ENCODE data around the gene EGF. TPM values are rescaled to one million over a fixed set of nuclear protein-coding genes. Genes with fewer than 3 reads are reported as not detected.

Gene EGF
- total and polyA plus RNA-seq, 5 donors = 5.3 to 17.8 (median 11.9) TPM

DNA sequence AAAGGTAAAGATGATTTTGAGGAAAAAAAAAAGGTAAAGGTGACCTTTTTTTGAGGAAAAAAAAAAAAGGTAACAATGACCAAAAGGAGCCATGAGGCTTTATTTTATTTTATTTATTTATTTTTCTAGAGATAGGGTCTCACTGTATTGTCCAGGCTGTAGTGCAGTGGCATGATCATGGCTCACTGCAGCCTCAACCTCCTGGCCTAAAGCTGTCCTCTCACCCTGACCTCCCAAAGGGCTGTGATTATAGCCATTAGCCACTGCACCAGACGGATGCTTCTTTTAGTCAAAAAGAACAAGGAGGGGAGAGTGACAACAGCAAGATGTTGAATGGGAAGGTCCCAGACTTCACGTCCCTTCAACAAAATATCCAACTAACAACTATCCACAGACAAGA, 34.3 kb upstream of the EGF start:
- ATAC-seq (no peak), DNase-seq (no peak)
- WGBS = 68% methylated on average over 2 of the region's 2 CpGs
- intact Hi-C loops (cut with DNase I) = no loop called here
- Histone ChIP-seq H3K27me3 (ENCODE audit: control insufficient read depth, insufficient read depth) (no peaks in the 10 kb centered on the region), H3K27ac (ENCODE audit: low read length) (no peak overlapping the region), H3K4me3 (ENCODE audit: low read length) (no peak overlapping the region), H3K4me1 (ENCODE audit: control insufficient read depth, insufficient read depth, low read length) (no peaks in the 10 kb centered on the region), H3K9me3 (ENCODE audit: control insufficient read depth, low read length) (no peaks in the 10 kb centered on the region)

GRCh38 chr4:109879081-109879480, 33.6 kb upstream of the EGF start:
- peak in 1 of 3 donors; percentile 53 for DNase-seq
- H3K4me1 ChIP-seq (ENCODE audit: control insufficient read depth, insufficient read depth, low read length) = no peaks in the 10 kb centered on the region
- H3K27me3 ChIP-seq (ENCODE audit: control insufficient read depth, insufficient read depth) = no peaks in the 10 kb centered on the region
- H3K4me3 ChIP-seq (ENCODE audit: low read length) = no peak overlapping the region
- intact Hi-C loops (cut with DNase I) = no loop called here
- 77% methylated on average over 12 of the region's 12 CpGs for WGBS
- H3K27ac ChIP-seq (ENCODE audit: low read length) = no peak overlapping the region
- H3K9me3 ChIP-seq (ENCODE audit: control insufficient read depth, low read length) = no peaks in the 10 kb centered on the region
- no peak for ATAC-seq

GRCh38 chr4:109879636-109880314, 32.9 kb upstream of the EGF start:
- no peaks in the 10 kb centered on the region for H3K4me1 ChIP-seq (ENCODE audit: control insufficient read depth, insufficient read depth, low read length)
- H3K27ac ChIP-seq (ENCODE audit: low read length) = no peak overlapping the region
- no peaks in the 10 kb centered on the region for H3K27me3 ChIP-seq (ENCODE audit: control insufficient read depth, insufficient read depth)
- WGBS = 87% methylated on average over 7 of the region's 7 CpGs
- DNase-seq = no peak
- no peak overlapping the region for H3K4me3 ChIP-seq (ENCODE audit: low read length)
- no peaks in the 10 kb centered on the region for H3K9me3 ChIP-seq (ENCODE audit: control insufficient read depth, low read length)
- intact Hi-C loops (cut with DNase I) = no loop called here
- ATAC-seq = no peak

GRCh38 chr4:109886303-109886702, 26.4 kb upstream of the EGF start:
- intact Hi-C loops (cut with DNase I) = no loop called here
- no peaks in the 10 kb centered on the region for H3K27me3 ChIP-seq (ENCODE audit: control insufficient read depth, insufficient read depth)
- ATAC-seq (no peak), DNase-seq (no peak)
- no peak overlapping the region for H3K27ac ChIP-seq (ENCODE audit: low read length)
- H3K4me3 ChIP-seq (ENCODE audit: low read length) = no peak overlapping the region
- no peaks in the 10 kb centered on the region for H3K9me3 ChIP-seq (ENCODE audit: control insufficient read depth, low read length)
- H3K4me1 ChIP-seq (ENCODE audit: control insufficient read depth, insufficient read depth, low read length) = no peaks in the 10 kb centered on the region

DNA sequence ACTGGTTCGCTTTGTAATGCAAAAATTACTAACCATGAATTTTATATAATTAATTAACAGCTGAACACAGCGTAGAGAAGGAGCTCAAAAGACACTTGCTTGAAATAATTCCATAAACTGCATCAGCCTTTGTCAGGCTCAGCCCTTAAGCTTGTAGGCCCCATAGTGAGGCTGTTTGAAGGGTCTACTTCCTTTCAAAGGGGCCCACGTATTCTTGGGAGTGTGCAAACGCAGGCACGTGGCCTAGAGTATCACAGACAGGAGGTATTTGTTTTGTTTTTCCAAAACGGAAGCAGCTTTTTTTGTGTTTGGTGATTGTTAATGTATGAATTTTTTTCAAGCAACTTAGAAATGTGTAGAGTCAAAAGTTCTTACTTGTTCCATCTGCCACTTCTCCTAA, 25.6 kb upstream of the EGF start:
- DNase-seq (no peak), ATAC-seq (no peak)
- H3K27ac ChIP-seq (ENCODE audit: low read length) = no peak overlapping the region
- no peak overlapping the region for H3K4me3 ChIP-seq (ENCODE audit: low read length)
- no peaks in the 10 kb centered on the region for H3K27me3 ChIP-seq (ENCODE audit: control insufficient read depth, insufficient read depth)
- intact Hi-C loops (cut with DNase I) = no loop called here
- WGBS = 61% methylated on average over 6 of the region's 6 CpGs
- no peaks in the 10 kb centered on the region for H3K9me3 ChIP-seq (ENCODE audit: control insufficient read depth, low read length)
- no peaks in the 10 kb centered on the region for H3K4me1 ChIP-seq (ENCODE audit: control insufficient read depth, insufficient read depth, low read length)

GRCh38 chr4:109890076-109890475, 22.6 kb upstream of the EGF start:
- ATAC-seq = no peak
- no peak overlapping the region for H3K27ac ChIP-seq (ENCODE audit: low read length)
- no peaks in the 10 kb centered on the region for H3K27me3 ChIP-seq (ENCODE audit: control insufficient read depth, insufficient read depth)
- H3K4me1 ChIP-seq (ENCODE audit: control insufficient read depth, insufficient read depth, low read length) = no peaks in the 10 kb centered on the region
- H3K9me3 ChIP-seq (ENCODE audit: control insufficient read depth, low read length) = no peaks in the 10 kb centered on the region
- intact Hi-C loops (cut with DNase I) = no loop called here
- H3K4me3 ChIP-seq (ENCODE audit: low read length) = no peak overlapping the region
- DNase-seq = no peak

GRCh38 chr4:109902559-109903251, 10.0 kb upstream of the EGF start:
- Histone ChIP-seq H3K9me3 (ENCODE audit: control insufficient read depth, low read length) (no peaks in the 10 kb centered on the region), H3K27ac (ENCODE audit: low read length) (no peak overlapping the region), H3K27me3 (ENCODE audit: control insufficient read depth, insufficient read depth) (no peaks in the 10 kb centered on the region), H3K4me1 (ENCODE audit: control insufficient read depth, insufficient read depth, low read length) (no peaks in the 10 kb centered on the region), H3K4me3 (ENCODE audit: low read length) (no peak overlapping the region)
- ATAC-seq (no peak), DNase-seq (no peak)
- 90% methylated on average over 8 of the region's 8 CpGs for WGBS
- intact Hi-C loops (cut with DNase I) = no loop called here

DNA sequence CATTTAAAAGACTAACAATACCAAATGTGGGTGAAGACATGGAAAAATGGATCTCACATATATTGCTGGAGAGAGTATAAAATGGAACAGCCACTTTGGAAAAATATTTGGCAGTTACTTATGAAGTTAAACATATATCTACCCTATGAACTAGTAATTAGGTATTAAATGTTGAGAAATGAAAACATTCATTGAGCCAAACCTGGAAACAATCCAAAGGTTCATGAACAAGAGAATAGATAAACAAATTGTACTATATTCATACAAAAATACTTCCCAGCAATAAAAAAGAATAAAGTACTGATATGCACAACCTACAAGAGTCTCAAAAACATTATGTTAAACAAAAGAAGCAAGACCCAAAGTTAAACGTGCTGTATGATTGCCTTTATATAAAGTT, 4.0 kb upstream of the EGF start:
- WGBS = 60% methylated on average over 1 of the region's 1 CpG
- Histone ChIP-seq H3K9me3 (ENCODE audit: control insufficient read depth, low read length) (no peaks in the 10 kb centered on the region), H3K4me3 (ENCODE audit: low read length) (no peak overlapping the region), H3K27me3 (ENCODE audit: control insufficient read depth, insufficient read depth) (no peaks in the 10 kb centered on the region), H3K4me1 (ENCODE audit: control insufficient read depth, insufficient read depth, low read length) (no peaks in the 10 kb centered on the region), H3K27ac (ENCODE audit: low read length) (no peak overlapping the region)
- DNase-seq (no peak), ATAC-seq (no peak)
- intact Hi-C loops (cut with DNase I) = no loop called here

GRCh38 chr4:109910256-109910655, 2.4 kb upstream of the EGF start:
- Histone ChIP-seq H3K27ac (ENCODE audit: low read length) (no peak overlapping the region), H3K27me3 (ENCODE audit: control insufficient read depth, insufficient read depth) (no peaks in the 10 kb centered on the region), H3K9me3 (ENCODE audit: control insufficient read depth, low read length) (no peaks in the 10 kb centered on the region), H3K4me3 (ENCODE audit: low read length) (no peak overlapping the region), H3K4me1 (ENCODE audit: control insufficient read depth, insufficient read depth, low read length) (no peaks in the 10 kb centered on the region)
- 87% methylated on average over 2 of the region's 2 CpGs for WGBS
- ATAC-seq (no peak), DNase-seq (no peak)
- intact Hi-C loops (cut with DNase I) = no loop called here

GRCh38 chr4:109913596-109914241, 1.0 kb downstream of the EGF start:
- DNase-seq (no peak), ATAC-seq (no peak)
- H3K27ac ChIP-seq (ENCODE audit: low read length) = no peak overlapping the region
- H3K9me3 ChIP-seq (ENCODE audit: control insufficient read depth, low read length) = no peaks in the 10 kb centered on the region
- intact Hi-C loops (cut with DNase I) = no loop called here
- H3K27me3 ChIP-seq (ENCODE audit: control insufficient read depth, insufficient read depth) = no peaks in the 10 kb centered on the region
- 69% methylated on average over 2 of the region's 2 CpGs for WGBS
- H3K4me1 ChIP-seq (ENCODE audit: control insufficient read depth, insufficient read depth, low read length) = no peaks in the 10 kb centered on the region
- peak overlapping the region; percentile 63 for H3K4me3 ChIP-seq (ENCODE audit: low read length)

DNA sequence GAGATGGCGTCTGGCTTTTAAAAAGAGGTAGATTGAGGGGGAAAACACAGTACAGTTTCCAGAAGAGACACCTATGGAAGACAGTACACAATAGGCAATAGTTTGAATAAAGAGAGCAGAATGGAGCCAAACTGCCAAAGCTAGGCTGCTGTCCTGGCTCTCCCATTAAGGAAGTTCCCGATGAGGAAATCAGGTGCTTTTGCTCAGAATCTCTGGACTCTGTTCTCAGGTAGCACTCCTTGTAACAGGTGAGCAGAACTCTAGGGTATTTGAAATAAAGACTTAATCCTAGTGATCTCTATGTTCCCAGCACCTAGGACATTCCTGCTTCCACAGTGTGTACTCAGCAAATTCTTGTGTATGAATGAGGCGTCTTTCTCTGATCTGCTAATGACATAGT, 1.6 kb downstream of the EGF start:
- DNase-seq (no peak), ATAC-seq (no peak)
- Histone ChIP-seq H3K4me3 (ENCODE audit: low read length) (peak overlapping the region; percentile 63), H3K4me1 (ENCODE audit: control insufficient read depth, insufficient read depth, low read length) (no peaks in the 10 kb centered on the region), H3K27ac (ENCODE audit: low read length) (no peak overlapping the region), H3K27me3 (ENCODE audit: control insufficient read depth, insufficient read depth) (no peaks in the 10 kb centered on the region), H3K9me3 (ENCODE audit: control insufficient read depth, low read length) (no peaks in the 10 kb centered on the region)
- WGBS = 64% methylated on average over 3 of the region's 3 CpGs
- intact Hi-C loops (cut with DNase I) = no loop called here

Data from right cardiac atrium (tissue), 5 donors.